Measurements from ENCODE around the gene RFTN2. TPM values are rescaled to one million over a fixed set of nuclear protein-coding genes. Genes with fewer than 3 reads are reported as not detected.
A peak's percentile ranks its signal among the peaks of the same experiment; 100 is the strongest.

The RFTN2 gene
- total and polyA plus RNA-seq, 9 of the 15 experiments (the other 6 are each of a cell fraction or from before 2014, with no cell fraction given), result 0.01 to 0.11 (median 0.04) TPM; not detected in 6

DNA sequence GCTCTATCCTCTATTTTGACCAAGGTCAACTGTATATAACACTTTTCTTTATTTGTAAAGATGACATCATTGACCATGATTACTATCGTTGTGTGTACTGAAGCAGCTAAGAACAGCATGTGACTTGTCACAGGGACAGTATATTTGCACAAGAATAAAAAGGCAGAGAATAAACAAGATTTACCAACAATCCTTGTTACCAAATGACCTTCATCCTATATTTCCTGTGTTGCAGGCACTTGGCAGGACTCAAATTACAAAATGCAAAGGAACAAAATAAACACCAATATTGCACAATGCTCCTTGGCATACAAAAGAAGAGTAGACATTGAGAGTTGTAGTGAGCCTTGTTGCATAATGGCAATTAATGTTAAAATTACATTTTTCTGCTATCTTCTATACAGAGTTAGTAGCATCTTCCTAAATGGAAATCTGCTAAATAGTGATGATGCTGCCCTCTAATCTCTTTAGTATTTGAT, 61.8 kb downstream of the RFTN2 start (continued):
- TF ChIP-seq ZNF75A (CRISPR knock-in tag; IDR thresholded peaks at IDR 0.05) (no peak), MEF2D (tag; conservative IDR thresholded peaks at IDR 0.05; ENCODE audit: low read depth) (no peak), GTF2E2 (tag; IDR thresholded peaks at IDR 0.05) (no peak), ZC3H4 (CRISPR knock-in tag; IDR thresholded peaks at IDR 0.05; ENCODE audit: borderline replicate concordance) (no peak), CEBPB (tag; IDR thresholded peaks at IDR 0.05) (peak; percentile 32; the same call in 1 of the 2 replicates), SIRT6 (IDR thresholded peaks at IDR 0.05; ENCODE audit: low read depth, low read length) (no peak)
- TF ChIP-seq, protein P1, sequence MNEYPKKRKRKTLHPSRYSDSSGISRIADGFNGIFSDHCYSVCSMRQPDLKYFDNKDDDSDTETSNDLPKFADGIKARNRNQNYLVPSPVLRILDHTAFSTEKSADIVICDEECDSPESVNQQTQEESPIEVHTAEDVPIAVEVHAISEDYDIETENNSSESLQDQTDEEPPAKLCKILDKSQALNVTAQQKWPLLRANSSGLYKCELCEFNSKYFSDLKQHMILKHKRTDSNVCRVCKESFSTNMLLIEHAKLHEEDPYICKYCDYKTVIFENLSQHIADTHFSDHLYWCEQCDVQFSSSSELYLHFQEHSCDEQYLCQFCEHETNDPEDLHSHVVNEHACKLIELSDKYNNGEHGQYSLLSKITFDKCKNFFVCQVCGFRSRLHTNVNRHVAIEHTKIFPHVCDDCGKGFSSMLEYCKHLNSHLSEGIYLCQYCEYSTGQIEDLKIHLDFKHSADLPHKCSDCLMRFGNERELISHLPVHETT (CRISPR knock-in tag; conservative IDR thresholded peaks at IDR 0.05 in 1 of 2, IDR thresholded peaks at IDR 0.05 in 1 of 2), result no peak
- TF ChIP-seq, protein P2, sequence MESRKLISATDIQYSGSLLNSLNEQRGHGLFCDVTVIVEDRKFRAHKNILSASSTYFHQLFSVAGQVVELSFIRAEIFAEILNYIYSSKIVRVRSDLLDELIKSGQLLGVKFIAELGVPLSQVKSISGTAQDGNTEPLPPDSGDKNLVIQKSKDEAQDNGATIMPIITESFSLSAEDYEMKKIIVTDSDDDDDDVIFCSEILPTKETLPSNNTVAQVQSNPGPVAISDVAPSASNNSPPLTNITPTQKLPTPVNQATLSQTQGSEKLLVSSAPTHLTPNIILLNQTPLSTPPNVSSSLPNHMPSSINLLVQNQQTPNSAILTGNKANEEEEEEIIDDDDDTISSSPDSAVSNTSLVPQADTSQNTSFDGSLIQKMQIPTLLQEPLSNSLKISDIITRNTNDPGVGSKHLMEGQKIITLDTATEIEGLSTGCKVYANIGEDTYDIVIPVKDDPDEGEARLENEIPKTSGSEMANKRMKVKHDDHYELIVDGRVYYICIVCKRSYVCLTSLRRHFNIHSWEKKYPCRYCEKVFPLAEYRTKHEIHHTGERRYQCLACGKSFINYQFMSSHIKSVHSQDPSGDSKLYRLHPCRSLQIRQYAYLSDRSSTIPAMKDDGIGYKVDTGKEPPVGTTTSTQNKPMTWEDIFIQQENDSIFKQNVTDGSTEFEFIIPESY (CRISPR knock-in tag; IDR thresholded peaks at IDR 0.05), result no peak

Measured in K562 (cell line).